Subcutaneous adipose tissue (tissue), 4 donors: ENCODE data around the gene CEP250. TPM values are rescaled to one million over a fixed set of nuclear protein-coding genes. Genes with fewer than 3 reads are reported as not detected.

Source experiments
- CTCF ChIP-seq: fragments of 450-650 bp; IDR thresholded peaks from one replicate; pipeline ENCODE4 v1.5.1; 2016; ENCODE audit warnings: low read depth, mild to moderate bottlenecking, control low read depth, antibody characterized with exemption, moderate library complexity
- total RNA-seq, 4 donors: library from RNA; depleted of rRNA; stranded (reverse); fragments of >200 nt; gene quantifications; one replicate each; pipeline ENCODE4 v1.1.0, GENCODE V29; 2016

Gene CEP250
- total RNA-seq, 4 donors from 2014 or later = 6.8 to 31.6 (median 20.6) TPM

- no peak for TF ChIP-seq CTCF
These were observed 85.9 kb downstream of the CEP250 start for GRCh38 chr20:35541118-35541782.

- no peak for TF ChIP-seq CTCF
These were observed 86.6 kb downstream of the CEP250 start, which contains the start of gene ERGIC3 for GRCh38 chr20:35541783-35542662. ERGIC3 (plus strand) TSS chr20:35542078; CDS start chr20:35542098, 20 bp downstream.

- no peak for TF ChIP-seq CTCF
These were observed 87.6 kb downstream of the CEP250 start for GRCh38 chr20:35542990-35543389.

GRCh38 chr20:35544436-35544835, 89.0 kb downstream of the CEP250 start:
- TF ChIP-seq CTCF = no peak

- TF ChIP-seq CTCF = no peak
These were observed 90.7 kb downstream of the CEP250 start for GRCh38 chr20:35546127-35546526.

- TF ChIP-seq CTCF = no peak
These were observed 91.9 kb downstream of the CEP250 start for GRCh38 chr20:35547329-35547728.

GRCh38 chr20:35551503-35551902, 96.1 kb downstream of the CEP250 start:
- TF ChIP-seq CTCF = no peak
